ENCODE results near the gene PTTG1IP. TPM values are rescaled to one million over a fixed set of nuclear protein-coding genes. Genes with fewer than 3 reads are reported as not detected.

The PTTG1IP gene
- total RNA-seq, 4 donors from 2014 or later = 108 to 202 (median 146) TPM

DNA sequence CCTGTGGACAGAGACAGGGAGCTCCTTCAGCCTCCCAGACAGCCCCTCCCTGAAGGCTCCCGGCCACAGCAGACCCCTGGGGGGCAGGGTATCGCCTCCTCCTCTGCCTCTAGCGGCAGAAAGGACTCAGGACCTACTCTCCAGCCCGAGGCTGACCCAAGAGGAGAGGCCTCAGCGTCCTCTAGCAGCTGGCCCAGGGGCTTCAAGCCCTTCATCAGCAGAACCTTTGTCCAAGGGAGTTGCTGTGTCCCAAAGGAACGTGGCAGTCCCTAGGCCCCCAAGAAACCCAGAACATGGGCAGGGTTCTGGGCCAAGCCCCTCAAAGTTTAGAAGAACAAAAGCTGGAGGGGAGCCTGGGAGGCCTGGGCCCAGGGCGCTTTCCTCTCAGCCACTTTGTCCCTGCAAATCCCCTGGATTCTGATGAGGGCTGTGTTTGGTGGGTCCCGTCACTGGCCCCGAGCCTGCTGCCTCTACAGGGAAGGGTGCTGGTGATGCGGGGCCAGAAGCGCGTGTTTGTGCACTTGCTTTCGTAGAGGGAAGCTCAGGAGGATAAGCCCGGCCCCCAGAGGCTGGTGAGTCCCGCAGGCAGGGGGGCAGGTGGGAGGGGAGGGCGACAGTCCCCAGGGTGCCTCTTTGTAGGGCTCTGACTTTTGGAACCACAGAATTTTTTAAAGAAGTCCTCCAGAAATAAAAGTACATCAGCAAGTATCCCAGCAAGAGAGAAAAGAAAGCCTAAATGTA, 33.9 kb upstream of the PTTG1IP start:
- H3K4me1 ChIP-seq = no peaks in the 10 kb centered on the region
- intact Hi-C loops (cut with DNase I; ENCODE audit: low total_unique reads) = no loop called here

DNA sequence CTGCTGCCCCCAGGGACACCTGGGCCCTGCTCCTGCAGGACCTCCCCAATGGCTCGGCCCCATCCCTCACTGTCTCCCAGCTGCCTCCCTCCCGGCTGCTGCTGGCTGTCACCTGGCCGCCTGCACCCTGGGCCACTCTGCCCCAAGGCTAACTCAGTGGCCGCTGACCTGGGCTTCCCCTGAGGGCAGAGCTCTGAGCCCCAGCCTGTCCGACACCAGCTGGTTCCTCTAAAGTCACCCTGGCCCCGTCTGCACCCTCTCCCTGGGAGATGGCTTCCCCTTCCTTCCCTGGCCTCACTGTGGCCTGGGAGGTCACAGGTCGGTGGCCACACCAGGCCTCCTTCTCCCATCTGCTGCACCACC, 32.2 kb upstream of the PTTG1IP start:
- TF ChIP-seq, protein P1, sequence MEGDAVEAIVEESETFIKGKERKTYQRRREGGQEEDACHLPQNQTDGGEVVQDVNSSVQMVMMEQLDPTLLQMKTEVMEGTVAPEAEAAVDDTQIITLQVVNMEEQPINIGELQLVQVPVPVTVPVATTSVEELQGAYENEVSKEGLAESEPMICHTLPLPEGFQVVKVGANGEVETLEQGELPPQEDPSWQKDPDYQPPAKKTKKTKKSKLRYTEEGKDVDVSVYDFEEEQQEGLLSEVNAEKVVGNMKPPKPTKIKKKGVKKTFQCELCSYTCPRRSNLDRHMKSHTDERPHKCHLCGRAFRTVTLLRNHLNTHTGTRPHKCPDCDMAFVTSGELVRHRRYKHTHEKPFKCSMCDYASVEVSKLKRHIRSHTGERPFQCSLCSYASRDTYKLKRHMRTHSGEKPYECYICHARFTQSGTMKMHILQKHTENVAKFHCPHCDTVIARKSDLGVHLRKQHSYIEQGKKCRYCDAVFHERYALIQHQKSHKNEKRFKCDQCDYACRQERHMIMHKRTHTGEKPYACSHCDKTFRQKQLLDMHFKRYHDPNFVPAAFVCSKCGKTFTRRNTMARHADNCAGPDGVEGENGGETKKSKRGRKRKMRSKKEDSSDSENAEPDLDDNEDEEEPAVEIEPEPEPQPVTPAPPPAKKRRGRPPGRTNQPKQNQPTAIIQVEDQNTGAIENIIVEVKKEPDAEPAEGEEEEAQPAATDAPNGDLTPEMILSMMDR (IDR thresholded peaks at IDR 0.05) = no peak
- Histone ChIP-seq H3K27me3 (no peaks in the 10 kb centered on the region), H3K9me3 (no peaks in the 10 kb centered on the region), H3K4me3 (no peak overlapping the region), H3K36me3 (no peaks in the 10 kb centered on the region), H3K27ac (no peak overlapping the region), H3K4me1 (no peaks in the 10 kb centered on the region)
- intact Hi-C loops (cut with DNase I; ENCODE audit: low total_unique reads) = no loop called here
- no peak for DNase-seq

More for the DNA sequence above, 33.9 kb upstream of the PTTG1IP start:
- no peaks in the 10 kb centered on the region for H3K27me3 ChIP-seq
- DNase-seq = no peak
- TF ChIP-seq, protein P1 (IDR thresholded peaks at IDR 0.05) = no peak
- TF ChIP-seq POLR2A (IDR thresholded peaks at IDR 0.05) = no peak
- no peak overlapping the region for H3K27ac ChIP-seq
- no peaks in the 10 kb centered on the region for H3K36me3 ChIP-seq
- no peaks in the 10 kb centered on the region for H3K9me3 ChIP-seq
- H3K4me3 ChIP-seq = no peak overlapping the region

DNA sequence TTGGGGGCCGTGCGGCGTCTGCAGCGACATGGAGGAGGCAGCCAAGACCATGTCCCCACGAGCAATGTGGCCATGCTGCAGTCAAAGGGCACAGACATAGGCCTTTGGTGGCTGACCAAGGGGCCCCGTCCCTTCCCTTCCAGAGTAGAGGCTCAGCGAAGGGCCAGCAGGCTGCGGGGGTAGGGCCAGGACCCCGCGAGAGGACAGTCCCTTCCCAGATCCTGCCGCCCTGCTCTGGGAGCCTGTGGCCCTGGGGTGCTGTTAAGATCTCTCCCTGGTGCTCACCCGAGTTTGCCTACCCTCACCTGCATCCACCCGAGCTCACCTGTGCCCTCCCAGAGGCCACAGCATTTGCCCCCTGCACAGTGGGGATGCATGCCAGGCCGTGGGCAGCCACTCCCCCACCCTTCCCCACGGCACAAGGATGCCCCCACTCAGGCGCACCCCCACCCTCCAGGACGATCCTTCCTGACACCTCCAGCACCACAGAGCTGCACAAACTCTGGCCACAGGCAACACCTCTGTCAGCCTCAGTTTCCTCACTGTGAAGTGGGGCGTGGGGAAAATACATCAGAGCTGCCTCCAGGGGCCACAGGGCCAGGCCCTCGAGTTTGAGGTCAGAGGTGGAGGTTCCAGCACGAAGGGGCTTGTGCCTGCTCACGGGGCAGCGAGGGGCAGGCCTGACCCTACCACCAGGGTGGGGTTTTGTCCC, 31.7 kb upstream of the PTTG1IP start:
- Histone ChIP-seq H3K36me3 (no peaks in the 10 kb centered on the region), H3K4me3 (no peak overlapping the region), H3K4me1 (no peaks in the 10 kb centered on the region), H3K9me3 (no peaks in the 10 kb centered on the region), H3K27ac (no peak overlapping the region), H3K27me3 (no peaks in the 10 kb centered on the region)
- intact Hi-C loops (cut with DNase I; ENCODE audit: low total_unique reads) = no loop called here
- DNase-seq = no peak
- TF ChIP-seq, protein P1 (IDR thresholded peaks at IDR 0.05) = no peak
- no peak for TF ChIP-seq POLR2A (IDR thresholded peaks at IDR 0.05)

DNA sequence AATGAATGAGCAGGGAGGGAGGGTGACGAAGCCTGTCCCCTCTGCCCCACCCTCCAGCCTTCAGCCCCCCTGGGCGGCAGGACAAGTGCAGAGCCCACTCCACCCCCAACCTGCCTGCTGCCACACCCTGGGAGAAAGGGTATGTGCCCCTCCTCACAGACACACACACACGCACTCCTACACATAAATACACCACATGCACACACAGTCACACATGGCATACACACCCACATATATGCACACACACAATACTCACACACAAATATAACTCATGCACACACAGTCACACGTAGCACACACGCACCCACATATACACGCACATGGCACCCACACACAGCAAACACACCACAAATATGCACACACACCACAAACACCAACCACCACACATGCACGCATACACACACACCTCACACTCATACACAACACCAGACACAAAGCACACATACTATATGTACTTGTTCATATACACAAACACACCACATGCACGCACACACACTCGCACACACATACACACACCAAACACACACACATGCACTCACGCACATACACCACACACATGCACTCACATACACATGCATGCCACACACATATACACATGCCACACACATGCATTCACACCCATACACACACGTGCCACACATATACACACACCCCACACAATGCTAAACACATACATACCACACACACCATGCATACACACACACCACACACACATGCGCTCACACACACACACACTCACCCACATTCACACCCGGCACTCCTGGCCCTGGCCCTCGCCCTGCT, 30.8 kb upstream of the PTTG1IP start:
- Histone ChIP-seq H3K9me3 (no peaks in the 10 kb centered on the region), H3K4me1 (no peaks in the 10 kb centered on the region), H3K27ac (no peak overlapping the region), H3K36me3 (no peaks in the 10 kb centered on the region), H3K4me3 (no peak overlapping the region), H3K27me3 (no peaks in the 10 kb centered on the region)
- no peak for DNase-seq
- TF ChIP-seq, protein P1 (IDR thresholded peaks at IDR 0.05) = no peak
- TF ChIP-seq POLR2A (IDR thresholded peaks at IDR 0.05) = no peak
- intact Hi-C loops (cut with DNase I; ENCODE audit: low total_unique reads) = no loop called here

DNA sequence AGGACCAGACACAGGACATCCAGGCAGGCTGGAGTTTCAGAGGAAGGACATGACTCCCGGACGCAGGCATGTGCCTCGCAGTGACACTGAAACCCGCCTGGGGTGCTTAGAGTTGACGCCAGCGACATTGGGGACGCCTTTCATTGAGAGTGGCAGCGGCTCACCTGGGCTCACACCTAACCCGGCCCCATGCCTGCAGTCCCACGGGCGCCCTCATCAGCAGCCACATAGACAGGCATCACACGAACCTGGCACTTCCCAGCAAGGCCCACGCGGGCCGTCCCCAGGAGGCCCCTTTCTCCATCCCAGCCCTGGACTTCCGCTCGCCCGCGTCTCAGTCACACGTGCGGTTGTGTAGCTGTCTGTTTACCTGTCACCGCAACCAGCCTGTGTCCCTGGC, 30.2 kb upstream of the PTTG1IP start:
- intact Hi-C loops (cut with DNase I; ENCODE audit: low total_unique reads) = no loop called here
- no peak for TF ChIP-seq POLR2A (IDR thresholded peaks at IDR 0.05)
- TF ChIP-seq, protein P1 (IDR thresholded peaks at IDR 0.05) = no peak

More for the DNA sequence above, 30.2 kb upstream of the PTTG1IP start:
- Histone ChIP-seq H3K27ac (no peak overlapping the region), H3K27me3 (no peaks in the 10 kb centered on the region), H3K9me3 (no peaks in the 10 kb centered on the region), H3K36me3 (no peaks in the 10 kb centered on the region), H3K4me1 (no peaks in the 10 kb centered on the region), H3K4me3 (no peak overlapping the region)
- DNase-seq = no peak

All from uterus (tissue), 4 donors.